ENCODE results near the gene MAST3. TPM values are rescaled to one million over a fixed set of nuclear protein-coding genes. Genes with fewer than 3 reads are reported as not detected.

Gene MAST3
- total and polyA plus RNA-seq, 2 of the 13 experiments (the other 11 are each of a cell fraction or from before 2014, with no cell fraction given) = 4.1 to 4.6 TPM

DNA sequence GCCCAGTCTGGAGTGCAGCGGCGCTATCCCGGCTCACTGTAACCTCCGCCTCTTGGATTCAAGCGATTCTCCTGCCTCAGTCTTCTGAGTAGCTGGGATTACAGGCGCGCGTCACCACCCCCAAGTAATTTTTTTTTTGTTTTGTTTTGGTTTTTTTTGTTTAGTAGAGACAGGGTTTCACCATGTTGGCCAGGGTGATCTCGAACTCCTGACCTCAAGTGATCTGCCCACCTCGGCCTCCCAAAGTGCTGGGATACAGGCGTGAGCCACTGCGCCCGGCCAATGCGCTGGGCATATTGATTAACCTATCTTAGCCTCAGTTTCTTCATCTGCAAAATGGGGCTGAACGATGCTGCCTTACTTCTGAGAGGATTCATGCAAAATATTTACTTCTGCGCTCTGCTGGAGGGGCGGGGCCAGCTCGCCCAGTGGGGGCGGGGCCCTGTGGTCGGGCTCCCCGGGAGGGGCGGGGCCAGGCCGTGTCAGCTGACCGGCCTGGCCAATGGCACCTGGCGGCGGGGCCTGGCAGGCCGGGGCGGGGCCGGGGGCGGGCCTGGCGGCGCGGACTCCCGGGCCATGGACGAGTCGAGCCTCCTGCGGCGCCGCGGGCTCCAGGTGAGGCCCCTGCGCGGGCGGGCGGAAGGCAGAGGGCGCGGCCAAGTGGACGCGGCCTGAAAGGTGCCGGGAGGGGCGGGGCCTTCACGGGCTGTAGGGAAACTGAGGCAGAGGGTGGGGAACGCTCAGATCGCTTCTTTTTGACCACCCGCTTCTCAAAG, at the start of gene MAST3 (continued):
- no peak for TF ChIP-seq DBP (CRISPR knock-in tag; IDR thresholded peaks at IDR 0.05; ENCODE audit: not compliant biosample characterization)
- no peak for TF ChIP-seq MED13 (CRISPR knock-in tag; IDR thresholded peaks at IDR 0.05)
- TF ChIP-seq ZBTB1 (CRISPR knock-in tag; IDR thresholded peaks at IDR 0.05; ENCODE audit: borderline replicate concordance) = no peak
- TF ChIP-seq ZNF501 (CRISPR knock-in tag; IDR thresholded peaks at IDR 0.05) = no peak
- no peak for TF ChIP-seq ATRX (CRISPR knock-in tag; IDR thresholded peaks at IDR 0.05; ENCODE audit: borderline replicate concordance)
- TF ChIP-seq TFDP2 (CRISPR knock-in tag; IDR thresholded peaks at IDR 0.05) = no peak
- TF ChIP-seq, protein P1, sequence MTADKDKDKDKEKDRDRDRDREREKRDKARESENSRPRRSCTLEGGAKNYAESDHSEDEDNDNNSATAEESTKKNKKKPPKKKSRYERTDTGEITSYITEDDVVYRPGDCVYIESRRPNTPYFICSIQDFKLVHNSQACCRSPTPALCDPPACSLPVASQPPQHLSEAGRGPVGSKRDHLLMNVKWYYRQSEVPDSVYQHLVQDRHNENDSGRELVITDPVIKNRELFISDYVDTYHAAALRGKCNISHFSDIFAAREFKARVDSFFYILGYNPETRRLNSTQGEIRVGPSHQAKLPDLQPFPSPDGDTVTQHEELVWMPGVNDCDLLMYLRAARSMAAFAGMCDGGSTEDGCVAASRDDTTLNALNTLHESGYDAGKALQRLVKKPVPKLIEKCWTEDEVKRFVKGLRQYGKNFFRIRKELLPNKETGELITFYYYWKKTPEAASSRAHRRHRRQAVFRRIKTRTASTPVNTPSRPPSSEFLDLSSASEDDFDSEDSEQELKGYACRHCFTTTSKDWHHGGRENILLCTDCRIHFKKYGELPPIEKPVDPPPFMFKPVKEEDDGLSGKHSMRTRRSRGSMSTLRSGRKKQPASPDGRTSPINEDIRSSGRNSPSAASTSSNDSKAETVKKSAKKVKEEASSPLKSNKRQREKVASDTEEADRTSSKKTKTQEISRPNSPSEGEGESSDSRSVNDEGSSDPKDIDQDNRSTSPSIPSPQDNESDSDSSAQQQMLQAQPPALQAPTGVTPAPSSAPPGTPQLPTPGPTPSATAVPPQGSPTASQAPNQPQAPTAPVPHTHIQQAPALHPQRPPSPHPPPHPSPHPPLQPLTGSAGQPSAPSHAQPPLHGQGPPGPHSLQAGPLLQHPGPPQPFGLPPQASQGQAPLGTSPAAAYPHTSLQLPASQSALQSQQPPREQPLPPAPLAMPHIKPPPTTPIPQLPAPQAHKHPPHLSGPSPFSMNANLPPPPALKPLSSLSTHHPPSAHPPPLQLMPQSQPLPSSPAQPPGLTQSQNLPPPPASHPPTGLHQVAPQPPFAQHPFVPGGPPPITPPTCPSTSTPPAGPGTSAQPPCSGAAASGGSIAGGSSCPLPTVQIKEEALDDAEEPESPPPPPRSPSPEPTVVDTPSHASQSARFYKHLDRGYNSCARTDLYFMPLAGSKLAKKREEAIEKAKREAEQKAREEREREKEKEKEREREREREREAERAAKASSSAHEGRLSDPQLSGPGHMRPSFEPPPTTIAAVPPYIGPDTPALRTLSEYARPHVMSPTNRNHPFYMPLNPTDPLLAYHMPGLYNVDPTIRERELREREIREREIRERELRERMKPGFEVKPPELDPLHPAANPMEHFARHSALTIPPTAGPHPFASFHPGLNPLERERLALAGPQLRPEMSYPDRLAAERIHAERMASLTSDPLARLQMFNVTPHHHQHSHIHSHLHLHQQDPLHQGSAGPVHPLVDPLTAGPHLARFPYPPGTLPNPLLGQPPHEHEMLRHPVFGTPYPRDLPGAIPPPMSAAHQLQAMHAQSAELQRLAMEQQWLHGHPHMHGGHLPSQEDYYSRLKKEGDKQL (CRISPR knock-in tag; IDR thresholded peaks at IDR 0.05; ENCODE audit: low read depth) = no peak
- TF ChIP-seq PHF21A (CRISPR knock-in tag; IDR thresholded peaks at IDR 0.05) = 0 out of 2 replicates have a peak, but pooled peaks have one; percentile 25
- TF ChIP-seq YEATS4 (CRISPR knock-in tag; IDR thresholded peaks at IDR 0.05; ENCODE audit: borderline replicate concordance) = 0 out of 2 replicates have a peak, but pooled peaks have one; percentile 19
- peak; percentile 47; the same call in 1 of the 2 replicates for TF ChIP-seq HNF1B (CRISPR knock-in tag; IDR thresholded peaks at IDR 0.05)
- TF ChIP-seq, protein P2, sequence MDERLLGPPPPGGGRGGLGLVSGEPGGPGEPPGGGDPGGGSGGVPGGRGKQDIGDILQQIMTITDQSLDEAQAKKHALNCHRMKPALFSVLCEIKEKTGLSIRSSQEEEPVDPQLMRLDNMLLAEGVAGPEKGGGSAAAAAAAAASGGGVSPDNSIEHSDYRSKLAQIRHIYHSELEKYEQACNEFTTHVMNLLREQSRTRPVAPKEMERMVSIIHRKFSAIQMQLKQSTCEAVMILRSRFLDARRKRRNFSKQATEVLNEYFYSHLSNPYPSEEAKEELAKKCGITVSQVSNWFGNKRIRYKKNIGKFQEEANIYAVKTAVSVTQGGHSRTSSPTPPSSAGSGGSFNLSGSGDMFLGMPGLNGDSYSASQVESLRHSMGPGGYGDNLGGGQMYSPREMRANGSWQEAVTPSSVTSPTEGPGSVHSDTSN (CRISPR knock-in tag; IDR thresholded peaks at IDR 0.05) = no peak
- TF ChIP-seq, protein P3, sequence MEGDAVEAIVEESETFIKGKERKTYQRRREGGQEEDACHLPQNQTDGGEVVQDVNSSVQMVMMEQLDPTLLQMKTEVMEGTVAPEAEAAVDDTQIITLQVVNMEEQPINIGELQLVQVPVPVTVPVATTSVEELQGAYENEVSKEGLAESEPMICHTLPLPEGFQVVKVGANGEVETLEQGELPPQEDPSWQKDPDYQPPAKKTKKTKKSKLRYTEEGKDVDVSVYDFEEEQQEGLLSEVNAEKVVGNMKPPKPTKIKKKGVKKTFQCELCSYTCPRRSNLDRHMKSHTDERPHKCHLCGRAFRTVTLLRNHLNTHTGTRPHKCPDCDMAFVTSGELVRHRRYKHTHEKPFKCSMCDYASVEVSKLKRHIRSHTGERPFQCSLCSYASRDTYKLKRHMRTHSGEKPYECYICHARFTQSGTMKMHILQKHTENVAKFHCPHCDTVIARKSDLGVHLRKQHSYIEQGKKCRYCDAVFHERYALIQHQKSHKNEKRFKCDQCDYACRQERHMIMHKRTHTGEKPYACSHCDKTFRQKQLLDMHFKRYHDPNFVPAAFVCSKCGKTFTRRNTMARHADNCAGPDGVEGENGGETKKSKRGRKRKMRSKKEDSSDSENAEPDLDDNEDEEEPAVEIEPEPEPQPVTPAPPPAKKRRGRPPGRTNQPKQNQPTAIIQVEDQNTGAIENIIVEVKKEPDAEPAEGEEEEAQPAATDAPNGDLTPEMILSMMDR (CRISPR knock-in tag; IDR thresholded peaks at IDR 0.05) = peak; percentile 34
- no peak for TF ChIP-seq ZNF567 (CRISPR knock-in tag; IDR thresholded peaks at IDR 0.05; ENCODE audit: borderline replicate concordance)
- no peak for TF ChIP-seq HHEX (CRISPR knock-in tag; IDR thresholded peaks at IDR 0.05)
- no peak for TF ChIP-seq ZNF350 (CRISPR knock-in tag; IDR thresholded peaks at IDR 0.05; ENCODE audit: borderline replicate concordance, low read depth)
- TF ChIP-seq ZFY (CRISPR knock-in tag; IDR thresholded peaks at IDR 0.05) = peak; percentile 50; the same call in 1 of the 2 replicates

Data from HepG2 (cell line).